HG02884 (cell line): ENCODE data around the gene TSEN54.

Experiments used
- ATAC-seq: cut with Tn5 transposase; IDR thresholded peaks from one replicate; pipeline ENCODE4 v1.9.1; 2021; ENCODE audit warnings: mild to moderate bottlenecking, moderate library complexity; ENCODE audit not compliant: unreplicated experiment

TSEN54 gene

DNA sequence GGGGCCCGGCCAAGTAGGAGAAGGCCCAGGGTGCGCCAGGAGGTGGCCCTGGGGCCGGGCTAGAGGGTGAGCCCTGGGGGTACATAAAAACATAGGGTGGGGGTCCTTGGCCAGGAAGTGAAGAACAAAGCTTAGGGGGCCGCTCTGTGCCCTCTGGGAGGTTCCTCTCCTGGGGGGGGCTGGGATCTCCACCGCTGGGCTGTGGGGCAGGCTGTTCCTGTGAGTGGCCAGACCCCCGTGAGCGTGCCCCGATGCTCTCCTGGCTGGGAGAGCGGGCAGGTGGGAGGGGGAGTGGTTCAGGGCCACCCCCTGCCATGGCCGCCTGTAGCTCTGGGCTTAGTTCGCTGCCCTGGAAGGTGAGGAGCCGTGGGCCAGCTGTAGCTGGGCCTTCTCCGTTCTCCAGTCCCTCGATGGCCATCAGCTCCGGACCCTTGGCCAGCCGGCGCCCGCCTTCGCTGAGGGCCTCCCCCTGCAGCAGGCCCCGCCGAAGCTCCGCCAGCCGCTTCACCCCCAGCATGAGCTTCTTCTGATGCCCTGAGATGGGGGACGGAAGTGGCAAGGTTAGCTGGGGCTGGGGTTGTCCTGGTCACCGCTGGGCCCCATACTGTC is 13.5 kb upstream of the TSEN54 start:
- no peak for ATAC-seq

DNA sequence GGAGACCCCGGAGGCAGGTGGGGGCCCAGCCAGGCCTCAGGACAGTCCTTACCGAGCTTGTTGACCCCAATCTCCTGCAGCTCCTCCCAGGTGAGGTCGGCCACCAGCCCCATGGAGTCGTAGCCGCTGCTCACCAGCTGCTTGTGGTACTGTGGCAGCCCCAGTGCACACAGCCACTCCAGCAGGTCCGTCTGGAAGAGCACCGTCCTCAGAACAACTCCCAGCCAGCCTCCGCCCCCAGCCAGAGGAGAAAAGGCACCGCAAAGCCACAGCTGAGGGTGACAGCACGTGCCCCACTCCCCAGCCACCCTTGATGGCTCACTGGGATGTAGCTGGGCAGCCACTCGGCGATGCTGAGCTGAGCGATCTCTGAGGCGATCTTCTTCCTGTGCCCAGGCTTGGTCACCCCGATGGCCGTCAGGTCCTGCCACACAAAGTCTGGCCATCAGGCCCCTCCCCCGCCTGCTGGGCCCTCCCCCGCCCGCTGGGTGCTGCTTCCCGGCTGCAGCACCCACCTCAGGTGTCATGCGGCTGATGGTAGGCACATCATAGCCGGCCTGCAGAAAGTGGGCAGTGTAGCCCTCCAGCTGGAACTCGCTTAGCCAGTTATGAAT is 12.9 kb upstream of the TSEN54 start:
- no peak for ATAC-seq

DNA sequence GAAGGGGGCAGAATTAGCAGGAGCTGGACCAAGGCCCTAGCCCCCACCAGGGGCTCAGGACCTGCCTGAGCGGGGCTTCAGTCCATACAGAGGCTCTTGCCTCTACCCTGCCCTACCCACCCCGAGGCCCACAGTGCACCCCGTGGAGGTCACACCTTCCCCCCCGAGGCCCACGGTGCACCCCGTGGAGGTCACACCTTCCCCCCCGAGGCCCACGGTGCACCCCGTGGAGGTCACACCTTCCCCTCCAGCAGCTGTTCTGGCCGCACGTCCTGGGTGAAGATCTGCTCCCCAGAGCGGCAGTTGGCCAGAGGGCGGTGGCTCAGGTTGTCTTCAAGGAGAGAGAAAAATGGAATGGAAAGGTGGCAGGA is 12.4 kb upstream of the TSEN54 start:
- ATAC-seq, result no peak

DNA sequence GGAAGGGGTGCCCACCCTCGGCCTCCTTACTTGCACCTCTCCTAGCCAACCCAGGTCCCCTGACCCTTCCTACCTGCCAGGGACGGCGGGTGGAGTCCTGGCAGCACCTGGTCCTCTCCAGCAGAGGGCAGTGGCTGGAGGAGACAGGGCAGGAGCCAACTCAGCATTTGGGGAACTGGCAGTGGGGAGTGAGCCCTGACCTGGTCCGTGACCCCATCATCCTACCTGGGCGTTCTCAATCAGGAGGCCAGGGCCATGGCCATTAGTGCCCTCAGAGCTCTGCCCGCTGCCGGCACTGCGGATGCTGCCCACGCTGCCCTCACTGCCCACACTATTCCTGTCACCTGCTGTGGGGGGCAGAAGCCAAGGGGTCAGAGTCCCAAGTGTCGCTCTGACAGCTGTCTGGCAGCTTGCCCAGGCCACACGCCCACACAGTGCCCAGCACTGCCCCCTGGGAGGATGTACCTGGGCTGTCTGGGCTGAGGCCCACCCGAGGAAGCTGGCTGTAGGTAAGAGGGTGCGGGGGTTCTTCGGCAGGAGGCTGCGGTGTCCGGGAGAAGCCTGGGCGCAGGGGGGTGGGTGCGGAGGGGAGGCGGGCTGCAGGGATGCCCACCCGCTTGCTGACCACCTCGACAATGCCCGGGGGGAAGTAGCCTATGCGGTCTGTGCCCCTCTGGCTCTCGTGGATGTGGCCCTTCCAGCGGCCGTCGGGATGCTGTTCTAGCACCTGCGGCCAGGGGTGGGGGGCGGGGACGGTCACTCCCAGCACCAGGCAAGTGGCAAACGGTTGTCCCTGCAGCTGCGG is 11.8 kb upstream of the TSEN54 start:
- no peak for ATAC-seq

DNA sequence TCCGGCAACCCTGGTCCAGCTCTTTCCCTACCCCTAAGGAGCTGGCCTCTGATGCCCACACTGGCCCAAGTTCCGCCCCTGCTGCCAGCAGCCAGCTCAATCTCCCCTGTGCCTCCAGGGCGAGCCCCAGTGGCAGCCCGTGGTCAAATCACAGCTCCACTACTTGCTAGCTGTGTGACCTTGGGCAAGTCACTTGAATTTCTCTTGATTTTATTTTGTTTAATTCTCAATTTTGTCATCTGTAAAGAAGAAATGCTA is 11.2 kb upstream of the TSEN54 start:
- ATAC-seq, result no peak

DNA sequence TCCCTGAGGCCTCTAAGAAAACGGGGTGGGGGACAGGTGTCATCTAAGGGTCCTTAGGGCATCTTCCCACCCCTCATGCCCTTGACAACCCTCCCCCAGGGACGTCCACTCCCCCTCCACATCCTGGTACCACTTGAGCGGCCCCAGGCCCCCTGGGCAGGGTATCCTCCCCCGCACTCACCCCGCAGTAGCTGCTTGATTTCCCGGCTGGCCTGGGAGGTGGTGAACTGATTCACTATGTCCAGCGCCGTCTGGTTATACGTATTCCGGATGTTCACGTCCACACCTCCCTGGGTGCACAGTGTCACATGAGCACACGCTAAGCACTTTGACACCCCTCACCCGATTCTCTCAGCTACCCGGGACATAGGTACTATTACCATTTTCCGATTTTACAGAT is 10.7 kb upstream of the TSEN54 start:
- no peak for ATAC-seq

DNA sequence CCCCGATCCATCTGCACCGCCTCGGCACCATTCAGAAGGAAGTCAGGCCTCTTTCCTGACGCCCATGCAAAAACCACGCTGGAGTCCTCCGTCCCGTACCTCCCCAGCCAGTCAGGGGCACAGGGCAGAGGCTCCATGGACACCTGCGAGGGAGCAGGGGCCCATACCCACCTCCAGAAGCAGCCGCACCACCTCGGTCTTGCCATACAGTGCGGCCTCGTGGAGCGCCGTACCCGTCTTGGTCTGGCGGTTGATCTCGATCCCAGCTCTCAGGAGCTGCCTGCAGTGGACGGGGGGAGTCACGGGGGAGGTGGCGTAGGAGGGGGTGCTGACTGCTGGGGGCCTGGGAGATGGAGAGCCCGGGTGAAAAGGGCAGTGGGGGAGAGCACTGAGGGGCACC is 10.2 kb upstream of the TSEN54 start:
- ATAC-seq, result no peak

DNA sequence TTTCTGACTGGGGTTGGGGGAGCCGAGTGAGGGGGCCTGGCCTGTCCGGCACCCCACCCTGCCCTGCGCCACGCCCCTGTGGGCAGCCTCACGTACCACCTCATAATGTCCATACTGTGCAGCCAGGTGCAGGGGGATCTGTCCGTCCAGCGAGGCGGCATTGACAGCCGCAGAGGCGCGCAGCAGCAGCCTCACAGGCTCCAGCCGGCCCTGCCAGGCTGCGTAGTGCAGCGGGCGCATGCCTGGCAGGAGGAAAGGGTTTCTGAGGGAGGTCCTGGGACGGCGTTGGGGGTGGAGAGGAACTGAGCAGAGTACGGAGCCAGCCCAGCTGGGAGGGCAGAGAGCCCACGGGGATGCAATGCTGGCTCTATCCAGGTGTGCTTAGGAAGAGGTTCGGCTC is 9.4 kb upstream of the TSEN54 start:
- ATAC-seq, result no peak

DNA sequence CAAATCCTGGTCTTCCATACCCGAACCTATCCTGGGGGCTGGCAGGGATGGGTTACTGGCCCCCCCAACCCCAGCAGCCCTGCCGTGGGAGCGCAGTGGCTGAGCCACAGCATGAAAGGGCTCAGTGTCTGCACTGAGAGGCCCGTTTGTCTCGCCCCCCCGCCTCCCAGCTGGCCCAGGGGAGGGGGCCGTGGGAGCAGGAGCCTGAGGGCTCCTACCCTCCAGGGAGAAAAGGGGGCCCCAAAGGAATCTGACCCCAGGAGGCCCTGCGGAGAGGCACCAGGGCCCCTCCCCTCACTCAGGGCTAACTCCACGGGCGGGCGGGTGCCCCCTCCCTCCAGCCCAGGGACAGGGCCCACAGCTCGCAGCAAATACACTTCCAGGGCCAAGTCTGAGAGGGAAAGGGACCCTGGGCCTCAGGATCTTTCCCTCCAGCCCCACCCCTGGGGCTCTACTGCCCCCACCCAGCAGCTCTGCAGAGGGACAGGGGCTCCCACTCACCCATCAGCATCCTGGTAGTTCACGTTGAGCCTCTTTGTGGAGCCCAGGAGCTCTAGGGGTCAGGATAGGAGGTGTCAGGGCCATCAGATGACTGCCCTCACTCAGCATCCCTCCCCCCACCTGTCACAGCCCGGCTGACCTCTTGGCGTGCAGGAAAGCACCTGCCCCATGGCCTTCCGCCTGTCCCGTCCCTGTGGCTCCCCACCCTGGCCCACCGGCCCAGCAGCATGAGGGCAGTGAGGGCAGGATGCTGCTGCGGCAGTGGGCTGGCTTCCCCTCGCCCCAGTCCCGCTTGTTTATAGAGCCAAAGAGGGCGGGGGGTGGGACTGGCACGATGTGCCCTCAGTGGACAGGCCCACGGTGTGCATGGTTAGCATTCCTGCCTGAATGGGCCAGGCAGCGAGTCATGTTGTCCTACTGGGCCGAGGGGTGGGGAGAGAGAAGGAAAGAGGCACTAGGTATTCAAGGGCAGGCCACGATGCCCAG is 8.3 kb upstream of the TSEN54 start:
- no peak for ATAC-seq

DNA sequence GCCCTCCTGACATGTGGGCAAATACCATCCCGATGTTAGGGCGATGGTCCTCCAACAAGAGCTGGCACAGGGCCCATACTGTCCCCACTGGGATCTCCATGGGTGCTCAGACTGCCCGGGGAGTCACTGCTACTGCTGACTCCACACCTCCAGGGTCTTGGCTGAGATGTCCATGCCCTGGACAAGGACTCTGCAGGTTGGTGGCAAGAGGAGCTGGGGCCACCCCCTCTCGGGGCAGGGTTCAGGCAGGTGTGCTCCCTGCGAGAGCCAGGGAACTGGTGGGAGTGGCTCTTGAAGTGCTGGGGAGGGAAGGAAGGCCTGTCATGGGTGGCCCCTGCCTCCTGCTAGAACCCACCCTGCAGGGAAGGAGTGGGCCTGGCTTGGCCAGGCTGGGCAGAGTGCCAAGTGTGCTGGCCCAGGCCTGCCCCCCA is 7.4 kb upstream of the TSEN54 start:
- ATAC-seq, result no peak

DNA sequence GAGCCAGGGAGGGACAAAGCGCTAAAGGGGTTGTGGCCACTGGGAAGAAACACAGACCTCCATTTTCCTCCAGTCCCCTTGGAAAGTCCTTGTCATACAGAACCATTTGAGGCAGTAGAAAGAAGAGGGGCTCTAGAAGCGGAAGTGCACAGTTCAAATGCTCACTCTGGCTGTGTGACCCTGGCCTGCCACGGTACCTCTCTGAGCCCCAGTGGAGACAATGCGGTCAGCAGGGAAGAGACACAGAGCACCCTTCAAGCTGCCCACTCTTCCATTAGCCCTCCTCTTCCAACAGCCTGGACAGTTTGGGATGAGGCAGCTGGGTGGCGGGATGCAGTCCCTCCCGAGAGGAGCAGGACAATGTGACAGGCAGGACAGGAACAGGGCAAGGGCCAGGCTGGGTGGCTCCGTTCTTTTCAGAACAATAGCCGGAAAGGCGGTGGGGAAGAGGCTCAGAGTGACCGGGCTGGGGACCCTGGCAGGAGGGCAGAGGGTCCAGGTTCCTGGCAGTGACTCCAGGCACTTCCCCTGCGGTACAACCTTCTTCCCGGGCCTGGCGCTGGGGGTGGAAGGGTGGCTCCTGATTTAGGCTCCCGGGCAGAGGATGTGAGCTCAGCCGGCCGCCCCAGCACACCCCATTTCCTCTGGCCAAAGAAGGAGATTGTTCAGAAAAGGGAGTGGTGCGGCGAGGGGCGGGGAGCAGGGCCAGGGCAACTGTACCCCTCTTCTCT is 6.6 kb upstream of the TSEN54 start:
- no peak for ATAC-seq

DNA sequence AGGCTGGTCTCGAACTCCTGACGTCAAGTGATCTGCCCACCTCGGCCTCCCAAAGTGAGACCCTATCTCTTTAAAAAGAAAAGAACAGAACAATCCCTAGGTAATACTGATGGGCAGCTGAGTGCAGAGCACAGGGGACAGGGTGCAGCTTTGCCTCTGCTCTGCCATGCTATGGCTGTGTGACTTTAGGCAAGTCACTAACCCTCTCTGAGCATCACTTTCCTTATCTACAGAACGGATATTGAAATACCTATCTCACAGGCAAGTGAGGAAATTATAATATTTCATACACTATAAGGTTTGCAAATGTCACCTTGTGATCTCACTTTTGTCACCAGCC is 5.1 kb upstream of the TSEN54 start:
- no peak for ATAC-seq

DNA sequence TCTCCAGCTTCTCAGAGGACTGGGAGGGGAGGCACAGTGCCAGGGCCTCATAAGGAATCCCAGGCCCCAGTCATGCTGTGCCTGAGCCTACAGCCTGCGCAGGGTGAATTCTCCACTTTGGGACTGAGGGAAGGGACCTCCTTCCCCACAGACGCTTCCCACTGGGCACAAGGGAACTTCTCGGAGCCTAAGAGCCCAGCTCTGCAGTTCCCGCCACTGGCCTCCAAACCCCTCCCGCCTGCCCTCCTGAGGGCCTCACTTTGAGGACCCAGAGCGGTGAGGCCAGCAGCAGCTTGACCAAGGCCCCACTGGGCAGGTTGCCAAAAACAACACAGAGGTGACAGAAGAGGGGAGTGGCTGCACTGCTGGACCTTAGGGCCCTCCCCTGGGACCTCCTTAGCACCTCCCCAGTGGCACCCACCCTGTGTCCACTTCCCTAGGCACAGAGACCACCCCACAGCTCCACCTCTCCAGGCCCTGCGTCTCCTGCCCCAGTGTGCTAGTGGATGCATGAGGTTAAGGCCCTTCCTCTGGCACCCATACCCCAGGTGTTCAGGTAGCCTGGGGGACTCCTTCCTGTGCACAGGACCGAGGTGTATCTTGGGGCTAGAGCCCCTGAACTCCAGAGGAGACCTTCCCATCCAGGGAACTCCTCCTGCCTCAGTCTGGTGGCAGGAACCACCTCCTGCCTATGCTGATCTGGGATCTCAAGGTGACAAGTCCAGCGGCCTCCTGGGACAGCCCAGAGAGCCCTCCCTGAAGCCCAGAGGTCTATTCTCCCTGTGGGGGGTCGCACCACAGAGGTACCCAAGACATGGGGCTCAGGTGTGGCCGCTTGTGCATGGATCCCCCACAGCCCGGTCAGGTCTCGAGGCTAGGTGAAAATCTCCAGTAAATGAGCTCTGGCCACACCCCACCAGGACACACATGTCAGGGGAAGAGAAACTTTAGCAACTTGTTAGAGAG is 4.4 kb upstream of the TSEN54 start:
- no peak for ATAC-seq

DNA sequence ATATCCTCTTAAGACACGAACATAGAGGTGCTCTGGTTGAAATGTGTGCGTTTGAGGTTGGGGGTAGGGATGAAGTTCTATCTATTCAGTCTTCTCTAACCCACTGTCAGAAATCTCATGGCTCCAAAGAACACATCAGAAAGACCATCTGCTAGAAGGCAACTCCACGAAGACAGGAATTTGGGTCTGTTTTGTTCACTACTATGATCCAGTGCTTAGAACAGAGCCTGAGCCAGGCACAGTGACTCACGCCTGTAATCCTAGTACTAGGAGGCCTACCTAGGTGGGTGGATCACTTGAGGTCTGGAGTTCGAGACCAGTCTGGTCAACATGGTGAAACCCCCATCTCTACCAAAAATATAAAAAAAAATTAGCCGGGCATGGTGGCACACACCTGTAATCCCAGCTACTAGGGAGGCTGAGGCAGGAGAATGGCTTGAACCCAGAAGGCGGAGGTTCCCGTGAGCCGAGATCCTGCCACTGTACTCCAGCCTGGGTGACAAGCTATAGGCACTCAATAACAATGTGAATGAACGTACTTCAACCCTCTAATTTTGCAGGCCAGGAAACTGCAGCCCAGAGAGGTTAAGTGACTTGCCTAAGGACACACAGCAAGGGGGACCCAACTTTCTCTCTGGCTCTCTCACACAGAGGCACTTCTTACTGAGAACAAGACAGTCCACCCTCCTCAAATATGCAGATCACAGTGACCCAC is 3.2 kb upstream of the TSEN54 start:
- no peak for ATAC-seq

DNA sequence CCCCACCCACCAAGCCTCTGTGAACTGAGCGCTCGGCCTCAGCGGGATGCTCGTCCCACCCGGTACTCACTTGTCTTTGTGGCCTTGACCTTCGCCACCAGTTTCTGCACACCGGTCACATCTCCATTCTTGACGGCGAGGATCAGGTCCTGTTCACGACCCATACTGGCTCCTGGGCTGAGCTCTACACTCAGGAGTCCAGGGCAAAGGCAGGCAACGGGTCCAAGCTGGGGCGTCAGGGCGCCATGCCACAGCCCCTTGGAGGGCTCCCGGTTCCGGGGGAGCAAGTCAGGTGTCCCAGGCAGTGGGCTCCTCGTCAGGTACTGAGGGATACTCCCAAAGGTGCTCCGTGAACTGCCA is 2.7 kb upstream of the TSEN54 start:
- no peak for ATAC-seq

DNA sequence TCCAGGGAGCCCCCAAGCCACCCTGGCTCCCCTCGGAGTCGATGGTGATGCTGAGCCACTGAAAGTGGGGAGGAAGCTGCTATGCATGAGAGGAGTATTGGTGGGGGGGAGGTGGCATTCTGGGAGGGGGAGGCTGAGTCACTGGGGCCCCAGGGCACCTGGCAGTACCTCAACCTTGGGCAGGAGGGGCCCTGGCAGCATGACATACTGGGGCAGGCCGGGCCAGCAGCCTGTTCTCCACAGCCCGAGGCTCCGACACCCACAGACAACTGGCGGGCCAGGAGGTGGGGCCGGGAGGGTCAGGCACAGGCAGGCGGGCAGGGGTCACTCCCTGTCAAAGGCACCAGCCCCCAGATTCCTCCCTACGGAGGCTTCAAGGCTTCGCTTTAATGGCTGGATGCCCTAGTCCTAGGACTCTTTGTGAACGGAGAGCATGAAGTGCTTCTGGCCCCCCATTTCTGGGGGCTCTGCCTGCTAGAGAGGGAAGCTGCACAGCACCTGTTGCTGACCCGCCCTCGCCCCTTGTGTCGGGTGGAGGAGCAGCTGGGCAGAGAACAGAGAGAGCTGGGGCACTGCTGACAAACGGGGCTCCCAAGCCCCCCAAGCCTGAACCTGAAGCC is 1.9 kb upstream of the TSEN54 start:
- no peak for ATAC-seq

DNA sequence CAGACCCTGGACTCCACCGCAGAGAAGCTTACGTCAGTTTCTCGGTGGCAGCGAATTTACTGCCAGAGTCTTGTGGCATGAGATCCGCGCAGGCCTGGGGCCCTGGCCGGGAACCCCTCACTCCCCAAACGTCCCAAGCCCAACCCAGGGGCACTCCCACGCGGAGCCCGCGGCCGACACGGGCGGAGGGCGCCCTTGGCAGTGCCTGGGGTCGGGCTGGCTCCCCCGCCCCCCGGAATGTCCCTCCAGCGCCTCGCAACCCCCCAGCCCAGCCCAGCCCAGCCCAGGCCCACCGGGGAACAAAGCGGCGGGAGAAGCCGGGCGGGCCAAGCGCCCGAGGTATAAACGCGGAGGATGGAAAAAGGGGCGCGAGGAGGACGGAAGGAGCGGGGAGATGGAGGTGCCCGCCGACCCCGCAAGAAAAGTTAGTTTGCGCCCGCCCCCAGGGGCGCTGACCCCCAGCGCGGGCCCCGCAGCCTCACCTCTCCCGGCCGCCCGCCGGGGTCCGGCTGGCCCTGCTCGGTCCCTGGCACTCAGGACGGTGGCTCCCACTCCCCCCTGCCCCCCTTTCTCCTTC is 1.3 kb upstream of the TSEN54 start:
- ATAC-seq, result no peak

DNA sequence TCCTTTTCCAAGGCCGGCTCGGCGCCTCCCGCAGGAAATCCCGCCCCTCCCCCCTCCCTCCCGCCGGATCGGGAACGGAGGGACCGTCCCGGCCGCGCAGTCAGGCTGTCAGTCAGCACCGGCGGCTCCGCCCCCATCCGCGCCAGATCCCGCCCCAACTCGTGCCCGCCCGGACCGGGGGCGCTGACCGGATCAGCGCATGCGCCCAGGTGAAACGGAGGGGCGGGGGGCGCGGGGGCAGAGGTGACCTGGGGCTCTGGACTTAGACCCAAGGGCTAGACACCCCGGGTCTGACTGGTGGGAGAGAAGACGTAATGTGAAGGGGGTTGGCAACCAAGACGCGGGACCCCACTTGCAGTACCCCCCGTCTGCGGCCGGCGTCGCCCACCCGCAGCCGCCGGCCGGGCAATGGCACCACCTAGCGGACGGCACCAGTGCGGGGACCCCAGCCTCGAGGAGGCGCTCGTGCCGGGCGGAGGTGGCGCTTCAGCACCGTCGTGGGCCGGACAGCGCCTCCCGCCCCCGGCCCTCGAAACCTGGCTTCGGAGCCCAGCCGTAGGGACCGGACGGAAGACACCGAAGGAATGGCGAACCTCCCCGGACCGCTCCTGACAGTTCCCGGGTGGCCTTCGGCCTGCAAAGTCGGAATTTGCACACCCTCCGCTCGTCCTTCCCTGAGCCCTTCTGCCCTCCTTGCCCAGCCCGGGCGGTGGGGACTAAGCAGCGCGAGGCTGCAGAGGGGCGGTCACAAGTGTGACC is 653 bp upstream of the TSEN54 start, which contains the start of gene CASKIN2:
TSS of gene CASKIN2 (minus strand) at position 42 of the 759 bp plus-strand sequence. CDS start 1,733 bp downstream, outside the sequence.
- ATAC-seq, result peak; percentile 31
